Dendritic cell treated with granulocyte-macrophage colony-stimulating factor and Interleukin-4, amounts not matched to agents 40 ng/mL and 50 ng/mL, for 4 days (primary cell): Measurements from ENCODE around the gene RBM6.

Source experiments
- H3K27ac Mint-ChIP-seq: one replicate; pipeline ENCODE4 v1.8.0; 2022; ENCODE audit warnings: mild to moderate bottlenecking, mixed read lengths
- H3K27me3 Mint-ChIP-seq: one replicate; pipeline ENCODE4 v1.8.0; 2022; ENCODE audit warnings: mild to moderate bottlenecking, mixed read lengths
- H3K36me3 Mint-ChIP-seq: one replicate; pipeline ENCODE4 v1.8.0; 2022; ENCODE audit warnings: low read depth, mixed read lengths
- H3K4me1 Mint-ChIP-seq: one replicate; pipeline ENCODE4 v1.8.0; 2022; ENCODE audit warnings: low read depth, mixed read lengths
- H3K4me3 Mint-ChIP-seq: one replicate; pipeline ENCODE4 v1.8.0; 2022; ENCODE audit warnings: mild to moderate bottlenecking, moderate library complexity, mixed read lengths
- H3K9me3 Mint-ChIP-seq: one replicate; pipeline ENCODE4 v1.8.0; 2022; ENCODE audit warnings: mixed read lengths
- intact Hi-C: fragments of 100-400 bp; cut with micrococcal nuclease; formaldehyde crosslinking; loops from one replicate; pipeline ENCODE4 v1.15.0; 2022

RBM6 gene

GRCh38 chr3:49972656-49973055 is 32.7 kb downstream of the RBM6 start:
- H3K27ac Mint-ChIP-seq: no peak overlapping the region
- peaks cover 75% of the 10 kb centered on the region for H3K36me3 Mint-ChIP-seq
- intact Hi-C loops: no loop called here
- H3K9me3 Mint-ChIP-seq: no peaks in the 10 kb centered on the region
- H3K4me3 Mint-ChIP-seq: no peak overlapping the region
- no peaks in the 10 kb centered on the region for H3K4me1 Mint-ChIP-seq
- H3K27me3 Mint-ChIP-seq: no peaks in the 10 kb centered on the region

- Mint-ChIP-seq H3K36me3 (peaks cover 57% of the 10 kb centered on the region), H3K9me3 (no peaks in the 10 kb centered on the region), H3K27me3 (no peaks in the 10 kb centered on the region), H3K4me3 (no peak overlapping the region), H3K27ac (no peak overlapping the region), H3K4me1 (no peaks in the 10 kb centered on the region)
- intact Hi-C loops: no loop called here
Measured at GRCh38 chr3:49976942-49977341, 37.0 kb downstream of the RBM6 start.

- Mint-ChIP-seq H3K27me3 (no peaks in the 10 kb centered on the region), H3K27ac (no peak overlapping the region), H3K9me3 (no peaks in the 10 kb centered on the region), H3K36me3 (peaks cover 83% of the 10 kb centered on the region), H3K4me1 (no peaks in the 10 kb centered on the region), H3K4me3 (no peak overlapping the region)
- intact Hi-C loops: no loop called here
Measured at GRCh38 chr3:49984394-49984793, 44.4 kb downstream of the RBM6 start.

- H3K4me3 Mint-ChIP-seq: no peak overlapping the region
- peaks cover 59% of the 10 kb centered on the region for H3K36me3 Mint-ChIP-seq
- H3K4me1 Mint-ChIP-seq: peaks cover 4% of the 10 kb centered on the region
- no peak overlapping the region for H3K27ac Mint-ChIP-seq
- intact Hi-C loops: no loop called here
- H3K9me3 Mint-ChIP-seq: no peaks in the 10 kb centered on the region
- no peaks in the 10 kb centered on the region for H3K27me3 Mint-ChIP-seq
Measured at GRCh38 chr3:49992326-49992725, 52.4 kb downstream of the RBM6 start.

- intact Hi-C loops: no loop called here
- peaks cover 4% of the 10 kb centered on the region for H3K4me1 Mint-ChIP-seq
- H3K9me3 Mint-ChIP-seq: no peaks in the 10 kb centered on the region
- H3K27ac Mint-ChIP-seq: no peak overlapping the region
- no peak overlapping the region for H3K4me3 Mint-ChIP-seq
- no peaks in the 10 kb centered on the region for H3K27me3 Mint-ChIP-seq
- H3K36me3 Mint-ChIP-seq: peaks cover 49% of the 10 kb centered on the region
Measured at GRCh38 chr3:49994476-49994875, 54.5 kb downstream of the RBM6 start.

GRCh38 chr3:49996016-49996415 is 56.1 kb downstream of the RBM6 start:
- Mint-ChIP-seq H3K9me3 (no peaks in the 10 kb centered on the region), H3K27me3 (no peaks in the 10 kb centered on the region), H3K36me3 (peaks cover 53% of the 10 kb centered on the region), H3K4me1 (peaks cover 4% of the 10 kb centered on the region), H3K4me3 (no peak overlapping the region), H3K27ac (no peak overlapping the region)
- intact Hi-C loops: no loop called here

GRCh38 chr3:49997862-49998261 is 57.9 kb downstream of the RBM6 start:
- Mint-ChIP-seq H3K4me3 (no peak overlapping the region), H3K27ac (no peak overlapping the region), H3K36me3 (peaks cover 67% of the 10 kb centered on the region), H3K9me3 (no peaks in the 10 kb centered on the region), H3K27me3 (no peaks in the 10 kb centered on the region), H3K4me1 (peaks cover 2% of the 10 kb centered on the region)
- intact Hi-C loops: no loop called here

- Mint-ChIP-seq H3K9me3 (no peaks in the 10 kb centered on the region), H3K4me1 (no peaks in the 10 kb centered on the region), H3K36me3 (peaks cover 71% of the 10 kb centered on the region), H3K27ac (no peak overlapping the region), H3K4me3 (no peak overlapping the region), H3K27me3 (no peaks in the 10 kb centered on the region)
- intact Hi-C loops: no loop called here
Measured at GRCh38 chr3:49998326-49998725, 58.4 kb downstream of the RBM6 start.

- peaks cover 77% of the 10 kb centered on the region for H3K36me3 Mint-ChIP-seq
- H3K4me3 Mint-ChIP-seq: no peak overlapping the region
- no peak overlapping the region for H3K27ac Mint-ChIP-seq
- no peaks in the 10 kb centered on the region for H3K4me1 Mint-ChIP-seq
- H3K9me3 Mint-ChIP-seq: no peaks in the 10 kb centered on the region
- intact Hi-C loops: no loop called here
- no peaks in the 10 kb centered on the region for H3K27me3 Mint-ChIP-seq
Measured at GRCh38 chr3:50001511-50001910, 61.6 kb downstream of the RBM6 start.

- Mint-ChIP-seq H3K4me1 (no peaks in the 10 kb centered on the region), H3K27me3 (no peaks in the 10 kb centered on the region), H3K36me3 (peaks cover 89% of the 10 kb centered on the region), H3K27ac (no peak overlapping the region), H3K4me3 (no peak overlapping the region), H3K9me3 (no peaks in the 10 kb centered on the region)
- intact Hi-C loops: no loop called here
Measured at GRCh38 chr3:50003216-50003615, 63.3 kb downstream of the RBM6 start.

- Mint-ChIP-seq H3K4me3 (no peak overlapping the region), H3K9me3 (no peaks in the 10 kb centered on the region), H3K27me3 (no peaks in the 10 kb centered on the region), H3K27ac (no peak overlapping the region), H3K4me1 (no peaks in the 10 kb centered on the region), H3K36me3 (peaks cover 90% of the 10 kb centered on the region)
- intact Hi-C loops: no loop called here
Measured at GRCh38 chr3:50003824-50004223, 63.9 kb downstream of the RBM6 start.

- no peaks in the 10 kb centered on the region for H3K27me3 Mint-ChIP-seq
- H3K4me1 Mint-ChIP-seq: no peaks in the 10 kb centered on the region
- no peaks in the 10 kb centered on the region for H3K9me3 Mint-ChIP-seq
- no peak overlapping the region for H3K4me3 Mint-ChIP-seq
- no peak overlapping the region for H3K27ac Mint-ChIP-seq
- intact Hi-C loops: no loop called here
- peaks cover 75% of the 10 kb centered on the region for H3K36me3 Mint-ChIP-seq
Measured at GRCh38 chr3:50008931-50009330, 69.0 kb downstream of the RBM6 start.

- Mint-ChIP-seq H3K36me3 (peaks cover 58% of the 10 kb centered on the region), H3K27ac (no peak overlapping the region), H3K4me3 (no peak overlapping the region), H3K9me3 (no peaks in the 10 kb centered on the region), H3K4me1 (no peaks in the 10 kb centered on the region), H3K27me3 (no peaks in the 10 kb centered on the region)
- intact Hi-C loops: no loop called here
Measured at GRCh38 chr3:50010959-50011358, 71.0 kb downstream of the RBM6 start.

GRCh38 chr3:50015918-50016317 is 76.0 kb downstream of the RBM6 start:
- no peaks in the 10 kb centered on the region for H3K27me3 Mint-ChIP-seq
- intact Hi-C loops: no loop called here
- no peak overlapping the region for H3K4me3 Mint-ChIP-seq
- peaks cover 73% of the 10 kb centered on the region for H3K36me3 Mint-ChIP-seq
- no peaks in the 10 kb centered on the region for H3K9me3 Mint-ChIP-seq
- no peaks in the 10 kb centered on the region for H3K4me1 Mint-ChIP-seq
- H3K27ac Mint-ChIP-seq: no peak overlapping the region

GRCh38 chr3:50028346-50028745 is 88.4 kb downstream of the RBM6 start:
- Mint-ChIP-seq H3K9me3 (no peaks in the 10 kb centered on the region), H3K36me3 (peaks cover 71% of the 10 kb centered on the region), H3K4me3 (no peak overlapping the region), H3K4me1 (peaks cover 8% of the 10 kb centered on the region), H3K27me3 (no peaks in the 10 kb centered on the region), H3K27ac (no peak overlapping the region)
- intact Hi-C loops: no loop called here
